IPS-NIHi11 (cell line): ENCODE measurements around the gene DOLK.

Experiments
- DNase-seq: peaks from one replicate; pipeline ENCODE4 v3.0.0; 2012; ENCODE audit warnings: mixed read lengths, low spot score

The DOLK gene

DNA sequence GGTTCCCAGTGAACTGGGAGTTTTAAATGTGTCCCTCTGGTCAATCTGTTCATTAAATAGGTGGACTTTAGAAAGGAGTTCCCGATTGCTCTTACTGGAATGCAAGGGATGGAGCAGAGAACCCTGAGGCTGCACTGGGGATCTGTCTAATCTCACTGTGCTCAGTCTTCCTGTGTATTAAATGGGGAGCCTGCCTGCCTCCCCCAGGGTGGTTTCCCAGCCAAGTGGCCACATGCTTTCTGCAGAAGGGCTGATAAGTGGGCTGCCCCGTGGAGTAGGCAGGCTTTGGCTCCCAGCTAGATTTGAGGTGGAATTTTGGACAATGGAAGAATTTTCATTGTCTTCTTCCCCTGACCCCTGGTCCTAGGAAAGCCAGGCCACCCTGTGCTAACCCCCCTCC is 40.7 kb downstream of the DOLK start:
- no peak for DNase-seq

DNA sequence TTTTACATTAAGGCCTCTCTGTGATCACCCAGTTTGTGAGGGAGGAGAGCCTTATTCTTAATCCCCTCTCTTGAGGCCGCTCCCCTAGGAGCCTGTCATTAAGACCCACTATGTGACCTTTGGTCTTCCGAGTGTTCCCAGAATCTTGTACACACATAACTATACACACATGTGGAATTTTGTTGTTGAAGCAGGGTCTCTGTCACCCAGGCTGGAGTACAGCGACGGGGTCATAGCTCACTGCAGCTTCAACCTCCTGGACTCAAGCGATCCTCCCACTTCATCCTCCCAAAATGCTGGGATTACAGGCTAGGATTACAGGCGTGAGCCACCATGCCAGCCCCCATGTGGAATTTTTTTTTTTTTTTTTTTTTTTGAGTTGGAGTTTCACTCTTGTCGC is 41.4 kb downstream of the DOLK start:
- no peak for DNase-seq

DNA sequence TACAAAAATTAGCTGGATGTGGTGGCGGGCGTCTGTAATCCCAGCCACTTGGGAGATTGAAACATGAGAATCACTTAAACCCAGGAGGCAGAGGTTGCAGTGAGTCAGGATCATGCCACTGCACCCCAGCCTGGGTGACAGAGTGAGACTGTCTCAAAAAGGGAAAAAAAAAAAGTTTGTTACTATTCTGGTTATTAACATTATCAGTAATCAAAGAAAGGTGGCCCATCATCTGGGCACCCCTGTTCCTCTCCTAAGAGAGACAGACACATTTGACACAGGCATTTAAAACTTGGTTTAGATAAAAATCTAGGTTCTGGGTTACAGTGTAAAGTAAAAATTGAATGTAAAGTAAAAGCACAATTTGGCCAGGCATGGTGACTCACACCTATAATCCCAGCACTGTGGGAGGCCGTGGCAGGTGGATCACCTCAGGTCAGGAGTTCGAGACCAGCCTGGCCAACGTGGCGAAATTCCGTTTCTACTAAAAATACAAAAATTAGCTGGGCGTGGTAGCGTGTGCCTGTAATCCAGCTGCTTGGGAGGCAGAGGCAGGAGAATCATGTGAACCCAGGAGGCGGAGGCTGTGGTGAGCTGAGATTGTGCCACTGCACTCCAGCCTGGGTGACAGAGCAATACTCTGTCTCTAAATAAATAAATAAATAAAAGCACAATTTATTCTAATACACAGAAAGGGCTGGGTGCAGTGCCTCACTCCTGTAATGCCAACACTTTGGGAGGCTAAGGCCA is 43.4 kb downstream of the DOLK start:
- DNase-seq, result no peak

DNA sequence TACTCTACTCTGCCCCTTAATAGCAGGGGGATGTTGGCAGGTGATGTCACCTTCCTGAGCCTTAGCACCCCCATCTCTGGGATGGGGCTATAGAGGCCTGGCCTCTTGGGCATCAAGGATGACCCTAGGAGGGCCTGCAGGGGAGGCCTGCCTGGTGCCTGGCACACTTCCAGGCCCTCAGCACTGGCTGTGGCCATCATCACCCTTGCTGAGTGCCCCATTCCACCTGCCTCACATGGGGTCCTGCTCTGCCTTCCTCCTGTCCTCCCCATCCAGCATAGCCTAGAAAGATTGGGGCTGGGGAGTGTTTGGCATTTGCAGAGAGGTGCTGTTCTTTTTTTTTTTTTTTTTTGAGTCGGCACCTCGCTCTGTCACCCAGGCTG is 44.3 kb downstream of the DOLK start:
- DNase-seq, result no peak

DNA sequence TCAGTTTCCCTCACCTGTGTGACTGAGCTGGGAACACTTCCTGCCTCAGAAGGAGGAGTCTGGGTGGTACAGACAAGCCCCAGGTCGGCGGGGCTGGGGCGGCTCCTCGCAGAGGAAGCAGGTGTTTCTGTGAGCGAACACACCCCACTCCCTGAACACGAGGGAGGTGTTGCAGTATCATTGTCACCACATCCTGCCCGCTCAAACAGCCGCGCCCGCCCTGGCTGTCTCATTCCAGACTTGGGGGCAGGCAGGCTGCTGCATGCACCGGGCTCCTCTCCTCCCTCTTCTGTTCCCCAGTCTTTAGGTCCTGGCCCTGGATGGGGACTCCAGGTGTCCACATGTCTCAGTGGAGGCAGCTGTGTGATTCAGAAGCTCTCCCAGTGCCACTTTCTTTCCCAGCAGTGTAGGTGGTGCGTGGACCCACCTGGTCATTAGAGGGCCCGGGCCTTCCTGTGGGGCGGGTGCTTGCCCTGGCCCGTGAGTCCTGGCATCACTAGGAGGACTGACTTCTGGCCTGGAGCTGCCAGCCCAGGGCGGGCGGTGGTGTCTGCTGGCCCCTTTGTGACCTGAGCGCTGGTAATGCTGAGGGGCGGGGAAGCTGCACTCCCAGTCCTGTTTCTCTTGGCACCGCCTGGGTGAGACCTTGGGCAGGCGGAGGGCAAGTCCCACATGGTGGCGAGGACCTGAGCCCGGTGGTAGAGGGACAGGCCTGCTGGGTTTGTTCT is 44.9 kb downstream of the DOLK start:
- DNase-seq, result no peak

DNA sequence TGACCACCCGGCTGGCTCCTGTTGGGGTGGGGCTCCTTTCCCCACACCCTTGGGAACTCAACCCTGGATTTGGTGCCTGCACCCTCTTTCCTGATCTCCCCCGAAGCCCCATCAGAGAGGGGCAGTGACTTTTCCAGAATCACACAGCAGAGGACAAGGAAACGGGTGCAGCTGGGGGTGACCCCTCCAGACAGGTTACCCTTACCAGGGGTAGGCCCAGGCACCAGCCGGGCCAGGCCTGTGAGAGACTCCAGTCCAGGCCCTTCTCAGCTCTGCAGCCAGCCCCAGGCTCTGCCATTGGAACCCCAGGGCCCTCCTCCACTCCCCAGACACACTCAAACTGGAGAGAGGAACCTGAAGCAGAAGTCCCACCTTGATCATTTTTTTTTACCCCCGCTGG is 45.6 kb downstream of the DOLK start:
- DNase-seq, result no peak

DNA sequence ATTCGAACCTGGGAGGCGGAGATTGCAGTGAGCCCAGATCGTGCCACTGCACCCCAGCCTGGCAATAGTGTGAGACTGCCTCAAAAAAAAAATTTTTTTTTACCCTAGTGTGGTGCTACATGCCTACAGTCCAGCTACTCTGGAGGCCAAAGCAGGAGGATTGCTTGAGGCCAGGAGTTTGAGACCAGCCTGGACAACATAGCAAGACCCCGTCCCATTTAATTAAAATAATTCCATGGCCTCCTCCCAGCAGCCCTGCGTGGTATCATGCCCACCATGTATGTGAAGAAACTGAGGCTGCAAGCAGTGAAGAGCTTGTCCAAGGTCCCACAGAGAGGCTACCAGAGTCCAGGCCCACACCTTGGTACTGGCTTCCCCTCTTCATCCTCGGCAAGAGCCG is 46.0 kb downstream of the DOLK start:
- DNase-seq, result no peak

DNA sequence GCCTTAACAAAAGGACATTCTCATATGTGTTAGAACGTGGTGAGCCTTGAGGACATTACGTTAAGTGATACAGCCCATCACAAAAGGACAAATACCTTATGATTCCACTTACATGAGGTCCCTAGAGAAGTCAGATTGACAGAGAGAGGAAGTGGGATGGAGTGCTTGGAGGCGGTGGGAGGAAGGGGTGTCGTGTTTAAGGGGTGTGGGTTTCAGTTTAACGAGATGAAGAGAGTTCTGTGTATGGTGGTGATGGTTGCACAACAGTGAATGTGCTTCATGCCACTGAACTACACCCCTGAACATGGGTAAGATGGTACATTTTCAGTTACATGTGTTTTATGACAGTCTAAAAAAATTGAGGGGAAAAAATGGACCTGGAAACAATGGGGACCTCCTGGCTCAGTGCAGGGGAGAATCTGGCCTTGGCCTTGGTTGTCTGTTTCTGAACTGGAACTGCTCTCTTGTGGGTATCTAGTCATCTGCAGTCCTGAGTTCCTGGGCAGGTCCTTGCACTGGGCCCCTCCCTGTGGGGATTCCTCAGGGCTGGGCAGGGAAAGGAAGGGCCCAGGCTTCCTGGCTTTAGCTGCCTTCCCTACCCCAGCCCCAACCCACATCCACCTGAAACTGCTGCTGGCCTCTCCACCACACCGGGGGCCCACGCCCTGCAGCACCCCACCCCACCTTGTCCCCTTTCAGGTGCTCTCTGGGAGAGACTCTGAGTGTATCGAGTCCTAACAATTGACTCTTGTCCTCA is 47.7 kb downstream of the DOLK start:
- no peak for DNase-seq

DNA sequence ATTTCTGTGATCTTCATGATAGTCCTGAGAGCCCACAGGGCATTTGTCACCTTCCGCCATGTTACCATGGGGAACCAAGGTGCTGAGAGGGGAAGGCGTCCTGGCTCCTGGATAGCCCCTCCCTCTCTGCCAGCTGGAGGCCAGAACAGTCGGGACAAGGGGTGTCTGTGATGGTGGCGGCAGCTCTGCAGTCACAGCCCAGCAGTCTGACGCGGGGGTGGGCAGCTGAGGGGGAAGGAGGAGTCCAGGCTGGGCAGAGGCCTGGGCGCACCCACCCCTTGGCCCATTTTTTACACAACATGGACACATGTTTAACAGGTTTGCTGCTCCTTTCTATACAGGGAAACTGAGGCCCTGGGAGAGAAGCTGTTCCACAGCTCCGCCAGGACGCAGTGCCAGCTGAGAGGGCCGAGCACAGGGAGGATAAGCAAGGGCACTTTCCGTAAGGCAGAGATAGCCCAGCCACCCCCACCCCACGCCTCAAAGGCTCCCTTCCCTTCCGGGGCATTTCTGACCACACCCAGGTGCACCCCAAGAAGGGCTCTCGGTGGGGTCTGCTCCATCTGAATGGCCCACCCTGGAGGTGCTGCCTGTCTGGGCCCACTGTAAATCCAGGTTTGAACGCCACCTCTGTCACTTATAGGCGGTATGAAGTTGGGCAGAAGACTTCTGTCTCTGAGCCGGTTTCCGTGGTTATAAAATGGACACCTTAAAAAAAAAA is 48.4 kb downstream of the DOLK start:
- DNase-seq, result no peak

DNA sequence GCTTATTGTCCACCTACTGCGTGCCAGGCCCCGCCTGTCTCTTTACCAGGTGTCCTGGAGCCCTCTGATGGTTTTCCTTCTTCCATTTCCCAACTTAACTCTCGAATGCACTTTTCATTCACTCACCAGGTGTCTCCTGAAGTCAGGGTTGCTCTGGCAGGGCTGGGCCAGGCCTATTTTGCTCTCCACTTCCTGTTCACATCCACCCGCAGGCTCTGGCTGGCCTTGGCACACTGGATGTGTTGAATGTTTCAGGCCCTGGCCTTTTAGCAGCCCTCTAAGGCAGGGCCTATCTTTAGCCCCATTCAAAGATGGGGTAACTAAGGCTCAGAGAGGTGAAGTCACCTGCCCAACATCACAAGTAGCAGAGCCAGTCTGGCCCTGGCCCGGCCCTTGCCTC is 49.0 kb downstream of the DOLK start:
- no peak for DNase-seq

DNA sequence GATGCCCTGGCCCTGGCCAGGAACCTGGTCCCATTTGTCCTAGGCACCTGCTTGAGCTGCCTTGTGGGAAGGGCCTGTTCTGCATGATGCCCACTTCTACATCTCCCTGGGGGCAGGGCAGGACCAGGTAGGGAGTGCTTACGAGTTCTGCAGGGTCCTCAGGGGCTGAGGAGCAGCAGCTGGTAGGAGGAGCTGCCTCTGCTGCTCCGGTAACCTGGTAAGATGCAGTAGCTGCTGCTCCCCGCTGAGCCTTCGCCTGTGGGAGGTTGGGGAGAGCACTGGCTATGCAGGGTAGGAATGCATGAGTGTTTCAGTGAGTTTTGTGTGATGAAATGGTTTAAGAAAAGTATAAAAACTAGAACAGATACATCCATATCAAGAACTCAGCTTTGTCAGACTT is 51.8 kb downstream of the DOLK start:
- DNase-seq, result peak; percentile 51
